HCT116 (cell line): ENCODE results near the gene FGFR1OP2. TPM values are rescaled to one million over a fixed set of nuclear protein-coding genes. Genes with fewer than 3 reads are reported as not detected.

Source experiments
- ATAC-seq: fragments of 200-7000 bp; cut with Tn5 transposase; 2 replicates; pipeline ENCODE4 v1.9.1; 2020; ENCODE audit warnings: mild to moderate bottlenecking, moderate library complexity
- BruUV-seq: library from RNA; stranded (reverse); fragments of 400-500 nt; replicated peaks from 2 replicates; lab custom pipeline; 2021; lab: Mats Ljungman, UMichigan
- CTCF ChIA-PET: fragments of 300-600 bp; sonication (Branson Sonifier 250); formaldehyde crosslinking; loops from one replicate; lab custom pipeline; 2021; ENCODE audit warnings: antibody characterized with exemption; lab: Charles Lee
- POLR2A ChIA-PET: fragments of 300-600, 350-600 bp; sonication (Branson Sonifier 250); formaldehyde crosslinking; loops from one replicate; lab custom pipeline; 2021; ENCODE audit warnings: antibody characterized with exemption; lab: Charles Lee
- RAD21 ChIA-PET, 2 experiments: fragments of 300-600 bp; sonication (Branson Sonifier 250); formaldehyde crosslinking; loops; one replicate each; lab custom pipeline; 2023; ENCODE audit warnings: low total read pairs in 2 of 2; ENCODE audit not compliant: uncharacterized antibody in 2 of 2, unreplicated experiment in 2 of 2, low non-redundant PET in 1 of 2; lab: Charles Lee
- DNase-seq: peaks from one replicate; pipeline ENCODE4 v3.0.0-alpha.2; 2010; ENCODE audit warnings: low read depth, low spot score
- H2AFZ ChIP-seq: fragments of 200-600 bp; shearing (Covaris generic), sonication (generic); 2 replicates; pipeline ENCODE4 v1.6.1; 2017; ENCODE audit warnings: low read depth, mixed run types, mixed read lengths, antibody characterized with exemption, low read length; ENCODE audit not compliant: poor library complexity, severe bottlenecking
- H3K27ac ChIP-seq: 2 replicates; pipeline ENCODE4 v1.5.1; 2012; ENCODE audit warnings: low read depth, low read length
- H3K27me3 ChIP-seq: fragments of 200-600 bp; sonication (generic); 2 replicates; pipeline ENCODE4 v1.6.1; 2016; ENCODE audit warnings: mixed run types, low read length, mixed read lengths; ENCODE audit not compliant: insufficient read depth
- H3K36me3 ChIP-seq, 2 experiments: fragments of 200-500 bp in 1 of 2; fragments of 200-600 bp in 1 of 2; sonication (Bioruptor generic) in 1 of 2; sonication (generic) in 1 of 2; 2 replicates each; pipeline versions ENCODE4 v1.5.1 to v1.6.1; 2014 to 2016; ENCODE audit warnings: low read length in 2 of 2, inconsistent platforms in 1 of 2, mixed read lengths in 1 of 2, mixed run types in 1 of 2; ENCODE audit not compliant: insufficient read depth in 2 of 2, control insufficient read depth in 1 of 2
- H3K4me1 ChIP-seq, 2 experiments: fragments of 200-600 bp in 1 of 2; sonication (generic) in 1 of 2; 2 replicates each; pipeline versions ENCODE4 v1.5.1 to v1.6.1; 2012 to 2017; ENCODE audit warnings: low read length in 2 of 2, inconsistent platforms in 1 of 2, mild to moderate bottlenecking in 1 of 2, mixed read lengths in 1 of 2, mixed run types in 1 of 2, moderate library complexity in 1 of 2; ENCODE audit not compliant: insufficient read depth in 2 of 2, control insufficient read depth in 1 of 2
- H3K4me2 ChIP-seq: fragments of 200-600 bp; sonication (generic); 2 replicates; pipeline ENCODE4 v1.6.1; 2017; ENCODE audit warnings: mixed run types, low read length, mixed read lengths
- H3K4me3 ChIP-seq, 2 experiments: fragments of 200-600 bp in 1 of 2; sonication (generic) in 1 of 2; replicated peaks in 1 of 2; 2 replicates each; pipeline ENCODE4 v1.5.1; 2011 to 2016; ENCODE audit warnings: low read length in 2 of 2, control low read depth in 1 of 2, low read depth in 1 of 2, mild to moderate bottlenecking in 1 of 2, mixed read lengths in 1 of 2, mixed run types in 1 of 2
- H3K79me2 ChIP-seq: fragments of 200-600 bp; sonication (generic); 2 replicates; pipeline ENCODE4 v1.6.1; 2017; ENCODE audit warnings: mild to moderate bottlenecking, mixed run types, low read length, moderate library complexity, mixed read lengths; ENCODE audit not compliant: insufficient read depth
- H3K9ac ChIP-seq: fragments of 200-600 bp; sonication (generic); 2 replicates; pipeline ENCODE4 v1.6.1; 2016; ENCODE audit warnings: low read length, mixed read lengths
- H3K9me2 ChIP-seq: fragments of 200-600 bp; sonication (generic), shearing (Covaris generic); 2 replicates; pipeline ENCODE4 v1.6.1; 2017; ENCODE audit warnings: mixed run types, mild to moderate bottlenecking, moderate library complexity; ENCODE audit not compliant: insufficient read depth
- H3K9me3 ChIP-seq, 2 experiments: fragments of 200-500 bp in 1 of 2; fragments of 200-600 bp in 1 of 2; sonication (Bioruptor generic) in 1 of 2; sonication (generic) in 1 of 2; 2 replicates each; pipeline ENCODE4 v1.6.1; 2014 to 2017; ENCODE audit warnings: low read length in 2 of 2, mixed read lengths in 2 of 2, inconsistent platforms in 1 of 2, low read depth in 1 of 2, mild to moderate bottlenecking in 1 of 2, mixed run types in 1 of 2, moderate library complexity in 1 of 2; ENCODE audit not compliant: control insufficient read depth in 1 of 2, insufficient read depth in 1 of 2
- H4K20me1 ChIP-seq: fragments of 200-600 bp; sonication (generic), shearing (Covaris generic); 2 replicates; pipeline ENCODE4 v1.6.1; 2017; ENCODE audit warnings: mixed run types, mild to moderate bottlenecking, moderate library complexity; ENCODE audit not compliant: insufficient read depth
- CEBPB ChIP-seq: IDR thresholded peaks from 2 replicates; pipeline ENCODE4 v1.6.1; 2012; ENCODE audit warnings: low read depth
- ELF1 ChIP-seq: IDR thresholded peaks from 2 replicates; pipeline ENCODE4 v1.6.1; 2012; ENCODE audit warnings: low read depth, borderline replicate concordance
- EZH2 ChIP-seq: fragments of 200-600 bp; sonication (generic); IDR thresholded peaks from 2 replicates; pipeline ENCODE4 v1.6.1; 2017; ENCODE audit warnings: antibody characterized with exemption, mixed run types
- EZH2phosphoT487 ChIP-seq: fragments of 200-600 bp; IDR thresholded peaks from 2 replicates; pipeline ENCODE4 v1.6.1; 2018; ENCODE audit warnings: antibody characterized with exemption, borderline replicate concordance
- FOSL1 ChIP-seq: IDR thresholded peaks from 2 replicates; pipeline ENCODE4 v1.6.1; 2012; ENCODE audit warnings: low read depth
- RAD21 ChIP-seq: IDR thresholded peaks from 2 replicates; pipeline ENCODE4 v1.6.1; 2012; ENCODE audit warnings: low read depth, mild to moderate bottlenecking
- SIN3A ChIP-seq: IDR thresholded peaks from 2 replicates; pipeline ENCODE4 v1.6.1; 2012; ENCODE audit warnings: low read depth
- SP1 ChIP-seq: IDR thresholded peaks from 2 replicates; pipeline ENCODE4 v1.6.1; 2012; ENCODE audit warnings: low read depth
- TCF7L2 ChIP-seq: IDR thresholded peaks from 2 replicates; pipeline ENCODE4 v1.7.0; 2011; ENCODE audit warnings: borderline replicate concordance, inconsistent platforms; ENCODE audit not compliant: insufficient read depth, insufficient read length; ENCODE audit errors: extremely low read depth
- YY1 ChIP-seq: IDR thresholded peaks from 2 replicates; pipeline ENCODE4 v1.6.1; 2011; ENCODE audit warnings: low read length, low read depth, moderate library complexity, mild to moderate bottlenecking; ENCODE audit not compliant: insufficient replicate concordance; ENCODE audit errors: extremely low read depth
- ZFX ChIP-seq: fragments of 450-650 bp; IDR thresholded peaks from 2 replicates; pipeline ENCODE4 v1.6.1; 2017
- ZNF274 ChIP-seq: fragments of 200-500 bp; sonication (Bioruptor generic); IDR thresholded peaks from 2 replicates; pipeline ENCODE4 v1.6.1; 2014; ENCODE audit warnings: mild to moderate bottlenecking, low read depth, low read length, inconsistent platforms
- intact Hi-C: fragments of 100-400 bp; cut with micrococcal nuclease; formaldehyde crosslinking; loops from 2 replicates; pipeline ENCODE4 v1.10.0; 2022
- total RNA-seq: library from RNA; stranded (reverse); gene quantifications from one replicate; pipeline ENCODE4 v1.2.1, GENCODE V29; 2021; ENCODE audit not compliant: unreplicated experiment
- TF ChIP-seq, protein P1 (sequence below), 3 experiments: fragments of 200-600 bp in 1 of 3; sonication (generic) in 1 of 3; IDR thresholded peaks in 2 of 3; conservative IDR thresholded peaks in 1 of 3; 2 replicates each; pipeline ENCODE4 v1.5.1; 2012 to 2017; ENCODE audit warnings: low read depth in 2 of 3, low read length in 2 of 3, antibody characterized with exemption in 1 of 3, borderline replicate concordance in 1 of 3, control low read depth in 1 of 3, mild to moderate bottlenecking in 1 of 3, mixed read lengths in 1 of 3, mixed run types in 1 of 3, moderate library complexity in 1 of 3; ENCODE audit not compliant: insufficient read depth in 1 of 3
- TF ChIP-seq, protein P2 (sequence below): IDR thresholded peaks from 2 replicates; pipeline ENCODE4 v1.6.1; 2012
- TF ChIP-seq, protein P3 (sequence below): IDR thresholded peaks from 2 replicates; pipeline ENCODE4 v1.6.1; 2012

FGFR1OP2 gene
- total RNA-seq, 1 experiment from 2014 or later, result 29.6 TPM

GRCh38 chr12:27012239-27012981, 74.1 kb downstream of the FGFR1OP2 start:
- Histone ChIP-seq H3K9me2 (no peaks in the 10 kb centered on the region), H3K4me3 (no peak overlapping the region), H4K20me1 (no peaks in the 10 kb centered on the region), H2AFZ (no peak overlapping the region), H3K4me2 (peak overlapping the region; percentile 99; the same call in 1 of the 2 replicates), H3K27ac (no peak overlapping the region), H3K9ac (no peak overlapping the region), H3K9me3 (no peaks in the 10 kb centered on the region), H3K79me2 (peaks cover 48% of the 10 kb centered on the region), H3K4me1 (peaks cover 18 to 34% of the 10 kb centered on the region in 2 experiments; a peak in 3 of 4 replicates), H3K27me3 (no peaks in the 10 kb centered on the region), H3K36me3 (no peaks in the 10 kb centered on the region; a peak in 1 of 4 replicates)
- DNase-seq, result no peak
- POLR2A ChIA-PET, result no interaction called here
- no TSS peak for BruUV-seq
- TF ChIP-seq, protein P1, sequence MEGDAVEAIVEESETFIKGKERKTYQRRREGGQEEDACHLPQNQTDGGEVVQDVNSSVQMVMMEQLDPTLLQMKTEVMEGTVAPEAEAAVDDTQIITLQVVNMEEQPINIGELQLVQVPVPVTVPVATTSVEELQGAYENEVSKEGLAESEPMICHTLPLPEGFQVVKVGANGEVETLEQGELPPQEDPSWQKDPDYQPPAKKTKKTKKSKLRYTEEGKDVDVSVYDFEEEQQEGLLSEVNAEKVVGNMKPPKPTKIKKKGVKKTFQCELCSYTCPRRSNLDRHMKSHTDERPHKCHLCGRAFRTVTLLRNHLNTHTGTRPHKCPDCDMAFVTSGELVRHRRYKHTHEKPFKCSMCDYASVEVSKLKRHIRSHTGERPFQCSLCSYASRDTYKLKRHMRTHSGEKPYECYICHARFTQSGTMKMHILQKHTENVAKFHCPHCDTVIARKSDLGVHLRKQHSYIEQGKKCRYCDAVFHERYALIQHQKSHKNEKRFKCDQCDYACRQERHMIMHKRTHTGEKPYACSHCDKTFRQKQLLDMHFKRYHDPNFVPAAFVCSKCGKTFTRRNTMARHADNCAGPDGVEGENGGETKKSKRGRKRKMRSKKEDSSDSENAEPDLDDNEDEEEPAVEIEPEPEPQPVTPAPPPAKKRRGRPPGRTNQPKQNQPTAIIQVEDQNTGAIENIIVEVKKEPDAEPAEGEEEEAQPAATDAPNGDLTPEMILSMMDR (IDR thresholded peaks at IDR 0.05 in 2 of 3, conservative IDR thresholded peaks at IDR 0.05 in 1 of 3; ENCODE audit: borderline replicate concordance in 1 of 3, insufficient read depth in 1 of 3, low read depth in 2 of 3, low read length in 2 of 3), result no peak
- TF ChIP-seq ZFX, result no peak
- TF ChIP-seq, protein P2, sequence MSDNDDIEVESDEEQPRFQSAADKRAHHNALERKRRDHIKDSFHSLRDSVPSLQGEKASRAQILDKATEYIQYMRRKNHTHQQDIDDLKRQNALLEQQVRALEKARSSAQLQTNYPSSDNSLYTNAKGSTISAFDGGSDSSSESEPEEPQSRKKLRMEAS, result no peak
- RAD21 ChIA-PET, result no interaction called here
- intact Hi-C loops, result loop anchor here (5.0 to 10.0 kb wide), 2 partner anchors 75 to 692 kb away; partner anchors contain the start of genes FGFR1OP2 and INTS13
- CTCF ChIA-PET, result no interaction called here
- no peak for ATAC-seq

- intact Hi-C loops, result loop anchor here (5.0 to 10.0 kb wide), 2 partner anchors 76 to 692 kb away; partner anchors contain the start of genes FGFR1OP2 and INTS13
- Histone ChIP-seq H3K9me3 (no peaks in the 10 kb centered on the region), H3K27me3 (no peaks in the 10 kb centered on the region), H4K20me1 (no peaks in the 10 kb centered on the region), H3K9ac (peak overlapping the region; percentile 70), H2AFZ (no peak overlapping the region), H3K27ac (no peak overlapping the region), H3K4me1 (peaks cover 18 to 34% of the 10 kb centered on the region in 2 experiments; a peak in 3 of 4 replicates), H3K79me2 (peaks cover 44% of the 10 kb centered on the region), H3K4me3 (peak overlapping the region; percentile 47 to 87; a peak in 3 of 4 replicates), H3K4me2 (peak overlapping the region; percentile 99), H3K9me2 (no peaks in the 10 kb centered on the region), H3K36me3 (no peaks in the 10 kb centered on the region; a peak in 1 of 4 replicates)
- ATAC-seq (no peak), DNase-seq (no peak)
- ChIA-PET CTCF (interaction anchor here (1.4 kb wide), 1 partner anchor 162 kb away, joined by 4 read pairs; no protein-coding TSS in a partner anchor), RAD21 (no interaction called here), POLR2A (interaction anchor here (1.0 kb wide), 1 partner anchor 9 kb away, joined by 3 read pairs; the partner anchor contains the start of gene MED21)
- no TSS peak for BruUV-seq
- TF ChIP-seq YY1 (no peak), TCF7L2 (no peak), FOSL1 (no peak), RAD21 (no peak), CEBPB (no peak), SP1 (no peak), ELF1 (no peak), ZNF274 (no peak), EZH2phosphoT487 (no peak), EZH2 (no peak), SIN3A (no peak)
- TF ChIP-seq, protein P3, sequence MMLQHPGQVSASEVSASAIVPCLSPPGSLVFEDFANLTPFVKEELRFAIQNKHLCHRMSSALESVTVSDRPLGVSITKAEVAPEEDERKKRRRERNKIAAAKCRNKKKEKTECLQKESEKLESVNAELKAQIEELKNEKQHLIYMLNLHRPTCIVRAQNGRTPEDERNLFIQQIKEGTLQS, result no peak
- TF ChIP-seq, protein P2, result no peak
Observed at GRCh38 chr12:27012982-27013255, 74.6 kb downstream of the FGFR1OP2 start.
